ENCODE measurements around the gene GPR37. TPM values are rescaled to one million over a fixed set of nuclear protein-coding genes. Genes with fewer than 3 reads are reported as not detected.

Gene GPR37
- total RNA-seq, 1 experiment from 2014 or later = 0.30 TPM

Other genes starting within 250 kb of the GPR37 start
- gene POT1, start 164.0 kb upstream of the GPR37 start, total RNA-seq (2014; rRNA removed; shearing (Covaris generic)) = 71.4 and 77.7 TPM in 2 replicates